Stimulated activated naive CD8-positive, alpha-beta T cell treated with anti-CD3 and anti-CD28 coated beads, Interleukin-15, Interleukin-2, amounts not matched to agents 100 ng/mL and 50 ng/mL, for 24 hours (primary cell): ENCODE results near the gene CA10.

ENCODE experiments used
- H3K27ac Mint-ChIP-seq: one replicate; pipeline ENCODE4 v1.8.0; 2021; ENCODE audit warnings: mild to moderate bottlenecking, mixed read lengths
- H3K27me3 Mint-ChIP-seq: one replicate; pipeline ENCODE4 v1.8.0; 2021; ENCODE audit warnings: mixed read lengths
- H3K36me3 Mint-ChIP-seq: one replicate; pipeline ENCODE4 v1.8.0; 2021; ENCODE audit warnings: low read depth, mixed read lengths
- H3K4me1 Mint-ChIP-seq: one replicate; pipeline ENCODE4 v1.8.0; 2021; ENCODE audit warnings: low read depth, mixed read lengths
- H3K4me3 Mint-ChIP-seq: one replicate; pipeline ENCODE4 v1.8.0; 2021; ENCODE audit warnings: mild to moderate bottlenecking, mixed read lengths
- H3K9me3 Mint-ChIP-seq: one replicate; pipeline ENCODE4 v1.8.0; 2021; ENCODE audit warnings: mixed read lengths

Gene CA10

DNA sequence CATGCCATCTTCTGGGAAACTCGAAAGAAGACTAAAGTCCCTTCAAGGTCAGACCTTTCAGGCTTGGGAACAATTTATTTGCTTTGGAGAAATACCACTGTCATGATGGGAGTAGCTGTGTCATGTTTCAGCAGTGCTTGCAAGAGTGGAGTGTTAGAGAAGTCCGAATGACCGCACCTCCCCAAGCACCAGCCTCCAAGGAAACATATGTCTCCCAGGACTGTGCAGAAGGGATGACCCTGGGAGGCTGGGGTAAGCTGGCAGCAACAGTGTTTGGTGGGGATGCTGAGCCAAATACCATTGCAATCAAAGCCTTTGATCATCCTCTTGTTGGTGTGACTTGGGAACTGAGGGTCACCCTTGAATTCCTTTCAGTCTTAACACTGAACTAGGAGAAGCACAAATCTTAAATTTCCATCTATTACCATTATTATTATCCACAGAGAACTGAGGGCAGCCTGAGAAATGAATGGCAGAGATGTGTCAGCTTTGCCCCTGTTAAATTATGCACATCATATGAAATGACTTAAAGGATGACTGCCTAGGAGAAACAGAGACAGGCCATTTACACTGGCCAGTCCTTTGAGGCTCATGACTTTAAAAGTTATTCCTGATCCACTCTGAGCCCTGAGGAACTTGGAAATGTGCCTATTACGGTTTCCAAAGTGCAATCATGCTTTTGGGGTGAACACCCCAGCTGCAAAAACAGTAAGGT is 244.9 kb downstream of the CA10 start:
- no peaks in the 10 kb centered on the region for H3K4me1 Mint-ChIP-seq
- no peaks in the 10 kb centered on the region for H3K36me3 Mint-ChIP-seq
- no peak overlapping the region for H3K4me3 Mint-ChIP-seq
- peaks cover 5% of the 10 kb centered on the region for H3K27me3 Mint-ChIP-seq
- no peak overlapping the region for H3K27ac Mint-ChIP-seq
- H3K9me3 Mint-ChIP-seq = no peaks in the 10 kb centered on the region

DNA sequence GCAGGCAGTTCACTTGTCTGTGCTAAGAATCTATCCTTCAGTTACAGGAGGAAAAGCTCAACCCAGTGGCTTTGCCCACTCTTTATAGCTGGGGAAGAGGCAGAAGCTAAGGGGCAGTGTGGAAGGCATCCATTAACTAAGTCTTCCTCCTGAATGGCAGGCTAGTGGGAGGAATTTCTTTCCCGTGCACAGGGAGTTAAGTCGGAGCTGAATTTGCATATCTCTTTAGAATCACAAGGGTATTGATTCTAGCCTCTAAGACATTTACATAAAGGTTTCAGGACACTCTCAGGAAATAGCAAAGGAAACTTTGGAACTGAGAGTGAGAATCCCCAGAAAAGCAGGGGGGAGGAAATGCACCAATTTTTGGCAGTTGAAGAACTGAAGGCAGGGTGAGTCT is 245.6 kb downstream of the CA10 start:
- H3K4me1 Mint-ChIP-seq = no peaks in the 10 kb centered on the region
- H3K36me3 Mint-ChIP-seq = no peaks in the 10 kb centered on the region
- H3K27ac Mint-ChIP-seq = no peak overlapping the region
- H3K9me3 Mint-ChIP-seq = no peaks in the 10 kb centered on the region
- no peak overlapping the region for H3K4me3 Mint-ChIP-seq
- peaks cover 5% of the 10 kb centered on the region for H3K27me3 Mint-ChIP-seq

DNA sequence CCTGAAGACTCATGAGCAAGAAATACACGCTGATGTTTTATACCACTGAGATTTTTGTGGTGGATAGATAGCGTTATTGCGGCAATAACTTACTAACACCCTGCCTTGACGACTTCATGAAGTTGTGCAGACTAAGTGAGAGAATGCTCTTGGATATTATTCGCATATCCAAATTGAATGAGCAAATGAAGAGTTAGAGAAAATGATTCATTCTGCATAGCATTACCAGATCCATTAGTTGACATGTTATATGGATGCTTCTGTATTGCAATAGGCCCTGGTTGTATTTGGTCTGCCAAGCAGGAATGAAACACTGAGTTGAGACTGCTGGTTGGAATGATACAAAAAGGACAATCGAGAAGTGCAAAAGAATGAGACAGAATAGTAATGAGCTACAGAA is 247.3 kb downstream of the CA10 start:
- H3K27ac Mint-ChIP-seq = no peak overlapping the region
- no peaks in the 10 kb centered on the region for H3K4me1 Mint-ChIP-seq
- H3K9me3 Mint-ChIP-seq = no peaks in the 10 kb centered on the region
- no peak overlapping the region for H3K4me3 Mint-ChIP-seq
- no peaks in the 10 kb centered on the region for H3K36me3 Mint-ChIP-seq
- H3K27me3 Mint-ChIP-seq = peaks cover 5% of the 10 kb centered on the region

DNA sequence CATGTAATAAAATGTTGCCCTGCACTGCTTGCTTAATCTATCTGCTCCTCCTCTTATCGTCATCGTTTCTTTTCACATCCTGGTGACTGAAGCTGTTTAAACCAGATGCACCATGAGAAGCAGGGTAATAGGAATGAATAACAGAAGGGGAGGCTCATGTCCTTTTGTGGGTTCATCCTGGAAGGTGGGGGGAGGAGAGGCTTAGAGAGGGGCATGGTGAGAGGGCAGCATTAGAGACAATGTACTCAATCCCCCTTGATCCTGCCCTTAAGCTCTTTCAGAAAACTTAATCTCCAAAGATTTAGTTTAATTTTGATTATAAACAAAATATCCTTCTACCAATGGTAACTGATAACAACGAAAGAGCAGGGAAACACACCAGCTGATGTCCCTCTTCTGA is 248.5 kb downstream of the CA10 start:
- no peaks in the 10 kb centered on the region for H3K4me1 Mint-ChIP-seq
- peaks cover 5% of the 10 kb centered on the region for H3K27me3 Mint-ChIP-seq
- no peak overlapping the region for H3K4me3 Mint-ChIP-seq
- no peaks in the 10 kb centered on the region for H3K9me3 Mint-ChIP-seq
- no peaks in the 10 kb centered on the region for H3K36me3 Mint-ChIP-seq
- no peak overlapping the region for H3K27ac Mint-ChIP-seq

DNA sequence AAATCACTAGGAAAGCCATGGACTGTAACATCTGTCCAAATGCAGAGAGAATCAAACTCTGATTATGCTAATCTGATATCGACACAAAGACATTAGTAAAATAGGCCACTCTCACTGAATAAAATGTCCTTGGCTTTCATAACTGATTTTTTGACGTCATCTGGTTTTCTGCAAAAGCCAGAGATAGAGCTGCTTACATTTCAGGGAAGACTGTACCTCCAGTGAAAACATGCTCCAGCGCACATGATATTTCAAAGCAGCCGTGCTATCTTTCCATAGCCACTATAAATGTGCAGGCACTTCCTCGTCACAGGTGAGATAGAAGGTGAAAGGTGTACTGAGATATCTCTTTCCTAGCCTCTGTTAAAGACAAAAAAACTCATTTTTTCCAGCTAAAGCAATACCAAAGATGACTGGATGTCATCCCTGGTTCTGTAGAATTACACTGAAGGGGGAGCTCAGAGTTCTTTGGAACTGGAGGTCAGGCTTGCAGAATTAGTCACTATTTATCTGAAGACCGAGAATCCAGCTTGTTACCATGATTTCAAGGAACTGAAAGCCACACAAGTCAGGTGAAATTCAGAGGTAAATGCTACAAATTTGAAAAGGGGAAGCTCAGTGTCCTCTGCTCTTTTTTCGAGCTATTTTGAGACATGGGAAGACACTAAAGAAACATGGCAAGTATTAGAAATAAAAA is 249.5 kb downstream of the CA10 start:
- H3K4me3 Mint-ChIP-seq = no peak overlapping the region
- no peak overlapping the region for H3K27ac Mint-ChIP-seq
- H3K4me1 Mint-ChIP-seq = no peaks in the 10 kb centered on the region
- H3K36me3 Mint-ChIP-seq = no peaks in the 10 kb centered on the region
- no peaks in the 10 kb centered on the region for H3K9me3 Mint-ChIP-seq
- peaks cover 5% of the 10 kb centered on the region for H3K27me3 Mint-ChIP-seq

DNA sequence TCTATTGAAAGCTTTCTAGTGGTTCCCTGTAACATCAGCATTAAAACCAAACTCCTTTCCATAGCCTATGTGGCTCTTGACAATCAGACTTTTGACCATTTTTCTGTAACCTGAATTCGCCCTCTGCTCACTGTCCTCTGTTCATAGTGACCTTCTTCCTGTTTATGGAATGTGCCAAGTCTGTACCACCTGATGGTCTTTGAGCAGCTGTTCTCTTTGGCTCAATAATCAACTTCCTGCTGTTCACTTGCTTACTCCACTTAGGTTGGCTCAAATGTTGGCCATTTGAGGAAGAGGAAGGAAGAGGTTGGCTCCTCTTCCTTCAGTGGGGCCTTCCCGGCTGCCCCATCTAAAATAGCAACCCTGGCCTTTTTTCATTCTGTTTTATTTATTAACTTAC is 251.5 kb downstream of the CA10 start:
- Mint-ChIP-seq H3K4me3 (no peak overlapping the region), H3K4me1 (no peaks in the 10 kb centered on the region), H3K27me3 (peaks cover 5% of the 10 kb centered on the region), H3K9me3 (no peaks in the 10 kb centered on the region), H3K36me3 (no peaks in the 10 kb centered on the region), H3K27ac (no peak overlapping the region)

DNA sequence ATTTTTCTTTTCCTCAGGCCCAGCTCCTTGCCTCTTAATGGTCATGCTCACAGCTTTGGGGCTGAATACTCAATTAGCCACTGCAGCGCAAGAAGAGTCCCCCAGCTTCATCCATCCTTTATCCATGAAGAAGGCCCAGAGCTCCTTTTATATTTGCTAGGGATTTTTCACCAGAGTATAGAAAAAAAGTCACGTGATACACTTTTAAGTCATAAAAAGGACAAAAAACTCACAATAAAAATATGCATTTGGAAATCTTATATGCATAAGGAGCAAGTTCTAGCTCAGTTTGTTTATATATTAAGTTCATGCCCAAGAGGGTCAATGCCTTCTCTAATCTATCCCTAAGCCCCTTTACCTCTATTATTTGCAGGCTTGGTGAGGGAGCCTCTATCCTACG is 254.1 kb downstream of the CA10 start:
- Mint-ChIP-seq H3K36me3 (no peaks in the 10 kb centered on the region), H3K27me3 (no peaks in the 10 kb centered on the region), H3K9me3 (no peaks in the 10 kb centered on the region), H3K4me3 (no peak overlapping the region), H3K27ac (no peak overlapping the region), H3K4me1 (no peaks in the 10 kb centered on the region)

DNA sequence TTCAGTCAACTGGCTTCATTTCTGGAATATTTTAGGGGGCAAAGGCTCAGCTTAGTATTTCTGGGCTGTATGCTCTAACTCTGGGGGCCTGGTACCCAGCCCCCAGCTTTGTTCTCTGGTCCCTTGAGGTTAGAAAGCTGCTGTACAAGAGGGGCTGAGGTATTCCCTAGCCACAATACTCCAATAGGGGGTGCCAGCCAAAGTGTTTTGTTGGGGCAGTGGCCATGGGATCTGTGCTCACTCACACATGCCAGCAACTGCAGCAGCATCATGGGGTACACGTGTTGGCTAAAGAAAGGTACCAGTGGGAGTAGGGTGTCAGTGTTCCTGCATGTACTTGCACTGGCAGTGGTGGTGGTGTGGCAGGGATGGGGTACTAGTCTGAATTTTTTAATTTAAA is 257.3 kb downstream of the CA10 start:
- H3K9me3 Mint-ChIP-seq = no peaks in the 10 kb centered on the region
- H3K36me3 Mint-ChIP-seq = no peaks in the 10 kb centered on the region
- H3K27me3 Mint-ChIP-seq = no peaks in the 10 kb centered on the region
- no peak overlapping the region for H3K4me3 Mint-ChIP-seq
- H3K4me1 Mint-ChIP-seq = no peaks in the 10 kb centered on the region
- no peak overlapping the region for H3K27ac Mint-ChIP-seq

DNA sequence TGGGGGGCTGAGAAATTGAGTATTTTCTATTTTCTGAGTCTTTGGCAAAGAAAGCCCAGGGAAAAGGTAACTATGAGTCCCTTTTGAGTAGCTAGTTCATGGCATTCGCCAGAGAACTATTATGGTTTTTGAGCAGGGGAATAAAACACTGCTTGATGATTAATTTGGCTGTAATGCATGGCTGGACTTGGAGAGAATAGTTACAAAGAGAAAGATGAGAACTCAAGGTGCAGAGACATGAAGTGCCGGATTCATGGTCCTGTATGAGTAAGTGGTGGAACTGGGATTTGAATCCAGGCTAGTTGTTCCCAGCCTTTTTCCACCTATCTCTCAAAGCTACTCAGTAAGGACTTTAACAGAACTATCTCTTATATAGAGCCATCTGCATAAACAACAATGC is 266.6 kb downstream of the CA10 start:
- Mint-ChIP-seq H3K4me1 (no peaks in the 10 kb centered on the region), H3K4me3 (no peak overlapping the region), H3K27me3 (no peaks in the 10 kb centered on the region), H3K27ac (no peak overlapping the region), H3K36me3 (no peaks in the 10 kb centered on the region), H3K9me3 (peaks cover 9% of the 10 kb centered on the region)

DNA sequence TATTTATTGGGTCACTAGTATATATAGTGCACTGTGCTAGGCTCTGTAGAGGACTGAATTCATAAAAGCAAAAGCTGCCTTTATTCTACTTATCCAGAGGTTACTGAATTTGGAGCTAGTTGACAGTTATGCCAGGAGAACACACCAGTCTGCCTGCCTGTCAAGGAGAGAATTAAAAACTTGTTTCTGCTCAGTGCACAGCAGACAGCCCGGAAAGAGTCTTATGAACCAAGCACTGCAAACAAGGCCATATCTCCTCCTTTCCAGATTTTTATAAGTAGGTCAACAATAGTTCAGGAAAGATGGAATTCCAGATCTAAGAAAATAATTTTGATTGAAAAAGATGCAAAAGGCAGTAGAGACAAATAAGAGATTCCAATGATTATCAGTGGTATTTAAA is 267.8 kb downstream of the CA10 start:
- H3K4me3 Mint-ChIP-seq = no peak overlapping the region
- no peaks in the 10 kb centered on the region for H3K4me1 Mint-ChIP-seq
- H3K9me3 Mint-ChIP-seq = peaks cover 9% of the 10 kb centered on the region
- peaks cover under 1% of the 10 kb centered on the region for H3K27me3 Mint-ChIP-seq
- no peak overlapping the region for H3K27ac Mint-ChIP-seq
- H3K36me3 Mint-ChIP-seq = no peaks in the 10 kb centered on the region

DNA sequence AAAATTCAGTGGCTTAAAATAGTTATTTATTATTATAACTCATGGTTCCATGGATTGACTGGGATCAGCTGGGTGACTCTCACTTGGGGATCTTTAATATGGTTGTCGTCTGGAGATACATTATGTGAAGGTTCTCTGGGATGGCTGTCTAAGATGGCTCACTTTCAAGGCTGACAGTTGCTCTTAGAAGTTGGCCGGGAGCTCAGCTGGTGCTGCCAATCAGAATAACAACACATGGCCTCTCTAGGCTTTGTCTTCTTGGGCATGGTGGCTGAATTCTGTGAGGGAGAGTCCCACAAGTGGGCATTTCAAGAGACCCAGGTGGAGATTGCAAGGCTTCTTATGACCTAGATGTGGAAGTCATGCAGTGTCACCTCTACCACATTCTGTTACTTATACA is 269.7 kb downstream of the CA10 start:
- Mint-ChIP-seq H3K27ac (no peak overlapping the region), H3K4me1 (no peaks in the 10 kb centered on the region), H3K9me3 (peaks cover 19% of the 10 kb centered on the region), H3K4me3 (no peak overlapping the region), H3K27me3 (peaks cover 10% of the 10 kb centered on the region), H3K36me3 (no peaks in the 10 kb centered on the region)

DNA sequence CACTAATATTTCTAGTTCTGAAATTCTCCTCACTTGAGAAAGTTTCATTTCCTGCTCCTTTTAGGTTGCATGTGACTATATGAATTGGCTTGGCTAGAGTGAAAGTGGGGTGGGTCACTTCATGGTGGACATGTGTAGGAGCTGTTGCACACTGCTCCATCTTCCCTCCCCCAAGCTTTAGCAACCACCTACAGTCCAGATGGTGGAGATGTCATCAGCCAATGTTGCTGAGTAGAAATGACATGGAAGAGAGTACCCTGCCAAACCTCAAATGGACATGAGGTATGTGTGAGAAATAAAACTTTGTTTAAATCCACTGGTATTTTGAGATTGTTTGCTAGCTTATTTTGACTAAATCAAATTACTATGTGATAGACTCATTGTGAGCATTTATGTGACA is 281.5 kb downstream of the CA10 start:
- H3K36me3 Mint-ChIP-seq = no peaks in the 10 kb centered on the region
- peaks cover 11% of the 10 kb centered on the region for H3K27me3 Mint-ChIP-seq
- H3K4me3 Mint-ChIP-seq = no peak overlapping the region
- H3K9me3 Mint-ChIP-seq = peaks cover 5% of the 10 kb centered on the region
- H3K4me1 Mint-ChIP-seq = no peaks in the 10 kb centered on the region
- no peak overlapping the region for H3K27ac Mint-ChIP-seq

DNA sequence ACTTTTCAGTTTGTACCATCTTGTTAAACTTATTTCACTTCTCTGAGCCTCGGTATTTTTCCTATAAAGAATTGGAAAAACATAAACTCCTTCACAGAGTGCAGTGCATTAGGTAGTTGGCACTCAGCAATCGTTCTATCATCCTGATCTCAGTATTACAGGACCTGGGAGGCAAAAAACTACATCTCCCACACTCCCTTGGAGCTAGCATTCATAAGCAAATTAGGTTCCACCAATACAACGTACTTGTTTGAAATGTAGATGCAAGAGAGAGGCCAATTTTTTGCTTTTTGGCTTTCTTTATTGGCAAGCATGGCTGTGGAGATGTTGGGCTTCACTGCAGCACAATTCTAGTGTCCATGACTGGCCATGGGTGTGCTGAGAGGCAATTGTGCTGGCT is 285.2 kb downstream of the CA10 start:
- H3K27me3 Mint-ChIP-seq = peaks cover 4% of the 10 kb centered on the region
- no peak overlapping the region for H3K4me3 Mint-ChIP-seq
- H3K36me3 Mint-ChIP-seq = no peaks in the 10 kb centered on the region
- H3K9me3 Mint-ChIP-seq = peaks cover 8% of the 10 kb centered on the region
- no peaks in the 10 kb centered on the region for H3K4me1 Mint-ChIP-seq
- H3K27ac Mint-ChIP-seq = no peak overlapping the region

DNA sequence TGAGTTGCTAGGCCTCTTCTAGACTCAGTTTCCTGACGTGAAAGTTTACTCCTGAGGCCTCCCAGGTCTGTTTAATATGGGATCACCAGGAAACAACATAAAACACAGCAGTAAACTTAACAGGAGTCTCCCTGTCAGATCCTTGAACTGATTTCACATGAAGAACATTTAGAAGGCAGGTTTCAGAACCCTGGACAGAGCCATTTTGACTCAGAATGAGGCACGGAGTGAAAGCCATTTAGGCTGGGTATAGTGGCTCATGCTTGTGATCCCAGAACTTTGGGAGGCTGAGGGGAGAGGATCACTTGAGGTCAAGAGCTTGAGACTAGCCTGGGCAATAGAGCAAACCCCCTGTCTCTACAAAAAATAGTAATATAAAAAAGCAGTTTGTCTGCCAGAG is 289.1 kb downstream of the CA10 start:
- H3K4me1 Mint-ChIP-seq = no peaks in the 10 kb centered on the region
- H3K36me3 Mint-ChIP-seq = no peaks in the 10 kb centered on the region
- H3K27me3 Mint-ChIP-seq = peaks cover 3% of the 10 kb centered on the region
- H3K4me3 Mint-ChIP-seq = no peak overlapping the region
- H3K27ac Mint-ChIP-seq = no peak overlapping the region
- peaks cover 5% of the 10 kb centered on the region for H3K9me3 Mint-ChIP-seq

DNA sequence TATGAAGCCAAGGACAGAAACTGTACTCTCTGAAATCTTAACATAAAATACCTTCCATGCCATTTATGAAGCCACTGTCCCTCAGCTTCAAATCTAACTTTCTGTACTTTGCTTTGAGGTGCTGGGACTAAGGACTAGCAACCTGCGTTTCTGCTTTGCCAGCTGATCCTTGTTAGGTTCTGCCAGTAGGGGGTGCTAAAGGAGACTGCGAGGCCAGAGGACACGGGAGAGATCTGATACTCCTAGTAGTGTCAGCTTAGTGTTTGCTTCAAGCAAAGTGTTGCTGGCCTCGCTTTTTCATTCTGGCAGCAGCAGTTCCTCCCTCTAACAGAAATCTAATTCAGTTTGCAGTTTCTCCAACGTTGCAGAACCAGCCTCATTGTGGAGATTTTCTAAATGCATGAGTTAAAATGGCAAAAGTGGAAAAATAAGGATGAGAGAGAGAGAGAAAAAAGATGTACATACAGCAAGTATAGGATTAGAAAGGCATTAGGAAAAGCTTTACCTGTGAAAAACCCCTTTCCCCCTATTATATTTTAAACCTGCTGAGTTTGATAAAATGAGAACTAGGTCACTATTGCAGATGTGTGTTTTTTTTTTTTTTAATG is 297.5 kb downstream of the CA10 start:
- Mint-ChIP-seq H3K4me1 (no peaks in the 10 kb centered on the region), H3K36me3 (no peaks in the 10 kb centered on the region), H3K4me3 (no peak overlapping the region), H3K27me3 (peaks cover 7% of the 10 kb centered on the region), H3K9me3 (peaks cover 4% of the 10 kb centered on the region), H3K27ac (no peak overlapping the region)
